Measurements from ENCODE around the gene CORIN.

CORIN gene

GRCh38 chr4:47837908-47838294, at the start of gene CORIN:
Gene CORIN (minus strand): TSS chr4:47838067. CDS start chr4:47837949, 118 bp downstream.
- no peak for DNase-seq (ENCODE audit: low read depth in 2 of 2)

- no peak for DNase-seq (ENCODE audit: low read depth in 2 of 2)
Observed at GRCh38 chr4:47882228-47882627, 44.4 kb upstream of the CORIN start.

GRCh38 chr4:47879458-47879857, 41.6 kb upstream of the CORIN start:
- no peak for DNase-seq (ENCODE audit: low read depth in 2 of 2)

GRCh38 chr4:47876784-47877546, 39.1 kb upstream of the CORIN start:
- DNase-seq (ENCODE audit: low read depth in 2 of 2): no peak

- no peak for DNase-seq (ENCODE audit: low read depth in 2 of 2)
Observed at GRCh38 chr4:47876310-47876709, 38.4 kb upstream of the CORIN start.

GRCh38 chr4:47873877-47874541, 36.1 kb upstream of the CORIN start:
- no peak for DNase-seq (ENCODE audit: low read depth in 2 of 2)

GRCh38 chr4:47863486-47863885, 25.6 kb upstream of the CORIN start:
- no peak for DNase-seq (ENCODE audit: low read depth in 2 of 2)

GRCh38 chr4:47862297-47862696, 24.4 kb upstream of the CORIN start:
- no peak for DNase-seq (ENCODE audit: low read depth in 2 of 2)

- no peak for DNase-seq (ENCODE audit: low read depth in 2 of 2)
Observed at GRCh38 chr4:47860305-47860704, 22.4 kb upstream of the CORIN start.

GRCh38 chr4:47858006-47858405, 20.1 kb upstream of the CORIN start:
- no peak for DNase-seq (ENCODE audit: low read depth in 2 of 2)

- no peak for DNase-seq (ENCODE audit: low read depth in 2 of 2)
Observed at GRCh38 chr4:47856713-47857112, 18.8 kb upstream of the CORIN start.

- DNase-seq (ENCODE audit: low read depth in 2 of 2): no peak
Observed at GRCh38 chr4:47855350-47855749, 17.5 kb upstream of the CORIN start.

GRCh38 chr4:47852136-47852535, 14.3 kb upstream of the CORIN start:
- no peak for DNase-seq (ENCODE audit: low read depth in 2 of 2)

- no peak for DNase-seq (ENCODE audit: low read depth in 2 of 2)
Observed at GRCh38 chr4:47849466-47849865, 11.6 kb upstream of the CORIN start.

- no peak for DNase-seq (ENCODE audit: low read depth in 2 of 2)
Observed at GRCh38 chr4:47848041-47848440, 10.2 kb upstream of the CORIN start.

GRCh38 chr4:47842985-47843384, 5.1 kb upstream of the CORIN start:
- no peak for DNase-seq (ENCODE audit: low read depth in 2 of 2)

- no peak for DNase-seq (ENCODE audit: low read depth in 2 of 2)
Observed at GRCh38 chr4:47840291-47840690, 2.4 kb upstream of the CORIN start.

- DNase-seq (ENCODE audit: low read depth in 2 of 2): no peak
Observed at GRCh38 chr4:47839259-47839658, 1.4 kb upstream of the CORIN start.

GRCh38 chr4:47838445-47838844, 578 bp upstream of the CORIN start:
- no peak for DNase-seq (ENCODE audit: low read depth in 2 of 2)

- DNase-seq (ENCODE audit: low read depth in 2 of 2): no peak
Observed at GRCh38 chr4:47837094-47837907, 566 bp downstream of the CORIN start.

- DNase-seq (ENCODE audit: low read depth in 2 of 2): no peak
Observed at GRCh38 chr4:47836641-47837093, 1.2 kb downstream of the CORIN start.

- DNase-seq (ENCODE audit: low read depth in 2 of 2): no peak
Observed at GRCh38 chr4:47835494-47835893, 2.4 kb downstream of the CORIN start.
